ENCODE measurements around the gene SCPEP1.
"Not testable (repeated sequence)": the region's sequence is repeated elsewhere in the genome, so short reads cannot be mapped to it uniquely, and the experiment has no call there.

SCPEP1 gene

DNA sequence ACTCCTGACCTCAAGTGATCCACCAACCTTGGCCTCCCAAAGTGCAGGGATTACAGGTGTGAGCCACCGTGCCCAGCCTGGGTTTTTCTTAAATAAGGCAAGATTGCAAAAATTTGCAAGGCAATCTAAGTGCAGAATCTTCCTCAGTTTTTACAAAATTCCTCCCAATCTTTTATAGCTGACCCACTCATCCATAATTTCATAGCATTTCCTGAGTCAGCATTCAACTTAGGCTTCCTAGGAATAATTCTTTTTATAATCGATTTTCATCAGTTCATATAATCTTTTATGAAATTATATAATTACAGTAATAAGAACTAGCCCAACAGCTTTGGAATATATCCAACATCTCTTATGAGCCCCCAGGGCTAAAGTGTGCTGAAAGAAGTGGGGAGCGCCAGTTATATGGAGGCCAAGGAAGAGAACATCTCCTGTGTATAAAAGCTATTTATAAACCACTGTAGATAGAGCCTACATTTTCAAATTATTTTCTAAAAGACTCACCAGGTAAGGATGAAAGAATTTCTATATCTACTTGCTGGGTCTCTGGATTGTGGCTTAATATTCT lies 31.9 kb upstream of the SCPEP1 start:
- TF ChIP-seq CTCF (IDR thresholded peaks at IDR 0.05; ENCODE audit: low read depth, low read length): no peak
- H3K4me3 ChIP-seq (ENCODE audit: low read depth, low read length): no peak overlapping the region

DNA sequence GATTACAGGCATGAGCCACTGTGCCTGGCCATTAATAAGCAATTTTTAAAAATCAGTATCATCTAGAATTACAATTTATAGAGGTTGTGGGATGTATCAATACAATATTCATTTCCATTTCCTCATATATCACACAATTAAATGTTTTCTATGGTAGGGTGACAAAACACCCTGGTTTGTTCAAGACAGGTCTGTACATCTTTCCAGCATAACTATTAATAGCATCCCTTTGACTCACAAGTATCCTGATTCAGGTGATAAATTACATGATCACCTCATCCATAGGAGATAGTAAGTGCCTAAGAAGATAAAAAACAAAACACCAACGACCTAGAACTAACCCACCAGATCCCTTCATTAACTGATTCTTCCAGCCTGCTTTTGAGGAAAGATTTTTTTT lies 30.2 kb upstream of the SCPEP1 start:
- no peak overlapping the region for H3K4me3 ChIP-seq (ENCODE audit: low read depth, low read length)
- no peak for TF ChIP-seq CTCF (IDR thresholded peaks at IDR 0.05; ENCODE audit: low read depth, low read length)

GRCh38 chr17:56948491-56948890 lies 29.4 kb upstream of the SCPEP1 start:
- TF ChIP-seq CTCF (IDR thresholded peaks at IDR 0.05; ENCODE audit: low read depth, low read length): no peak

GRCh38 chr17:56949595-56949994 lies 28.3 kb upstream of the SCPEP1 start:
- no peak overlapping the region for H3K4me3 ChIP-seq (ENCODE audit: low read depth, low read length)
- TF ChIP-seq CTCF (IDR thresholded peaks at IDR 0.05; ENCODE audit: low read depth, low read length): no peak

More at GRCh38 chr17:56948491-56948890, 29.4 kb upstream of the SCPEP1 start:
- H3K4me3 ChIP-seq (ENCODE audit: low read depth, low read length): no peak overlapping the region

DNA sequence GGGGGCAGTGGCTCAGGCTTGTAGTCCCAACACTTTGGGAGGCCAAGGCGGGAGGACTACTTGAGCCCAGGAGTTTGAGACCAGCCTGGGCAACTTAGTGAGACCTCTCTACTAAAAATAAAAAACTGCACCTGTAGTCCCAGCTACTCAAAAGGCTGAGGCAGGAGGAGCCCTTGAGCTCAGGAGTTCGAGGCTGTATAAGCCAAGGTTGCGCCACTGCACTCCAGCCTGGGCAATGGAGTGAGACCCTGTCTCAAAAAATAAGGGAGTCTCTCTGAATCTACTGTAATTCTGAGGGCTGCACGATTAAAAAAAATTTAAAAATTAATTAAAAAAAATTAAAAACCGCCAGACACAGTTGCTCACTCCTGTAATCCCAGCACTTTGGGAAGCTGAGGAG lies 20.9 kb upstream of the SCPEP1 start:
- TF ChIP-seq CTCF (IDR thresholded peaks at IDR 0.05; ENCODE audit: low read depth, low read length): no peak
- H3K4me3 ChIP-seq (ENCODE audit: low read depth, low read length): no peak overlapping the region

DNA sequence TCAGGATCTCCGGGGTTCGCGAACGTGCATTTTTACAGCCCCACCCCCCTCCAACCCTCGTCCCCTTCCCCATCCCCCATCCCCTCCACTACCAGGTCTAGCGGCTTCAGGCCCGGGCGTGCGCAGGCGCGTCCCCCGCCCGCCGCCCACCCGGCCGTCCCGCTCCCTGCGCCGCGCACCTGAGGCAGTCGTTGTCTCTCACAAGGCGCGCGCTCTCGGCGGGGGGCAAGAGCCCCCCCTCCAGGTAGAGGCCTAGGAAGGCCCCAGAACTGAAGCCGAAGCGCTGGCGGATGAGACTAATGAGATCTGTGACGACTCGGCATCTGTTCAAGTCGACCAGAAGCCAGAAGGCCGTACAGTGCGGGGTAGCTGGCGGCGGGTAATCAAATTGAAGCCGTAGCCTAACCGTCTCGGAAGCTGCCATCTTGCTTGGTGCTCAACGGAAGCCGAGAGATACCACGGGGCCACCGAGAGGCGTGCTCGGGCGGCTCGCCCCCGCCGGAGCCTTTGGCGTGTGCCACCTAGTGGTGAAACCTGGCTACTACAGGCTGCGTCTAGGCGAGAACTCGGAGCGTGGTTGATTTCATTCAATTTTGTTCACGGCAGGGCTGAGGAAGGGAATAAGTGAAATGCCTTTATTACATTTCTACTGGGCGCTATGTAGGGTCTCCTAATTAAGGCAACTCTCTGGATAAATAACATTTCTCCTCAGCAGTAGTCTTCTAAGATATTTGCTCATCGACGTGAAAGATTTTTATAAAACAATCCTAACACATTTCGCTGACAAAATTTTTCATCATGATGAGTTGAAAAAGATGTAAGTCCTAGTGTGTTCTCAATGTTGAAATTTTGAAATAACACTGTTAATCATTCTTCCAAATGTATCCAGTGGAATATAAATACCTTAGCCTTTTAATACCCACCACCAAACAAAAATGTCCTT lies 17.1 kb upstream of the SCPEP1 start, which contains the start of gene COIL:
Gene COIL, minus strand, starts transcription at position 455 of the 943 bp plus-strand sequence. Its CDS starts 31 bp downstream, at position 424.
- TF ChIP-seq CTCF (IDR thresholded peaks at IDR 0.05; ENCODE audit: low read depth, low read length): peak; percentile 96
- H3K4me3 ChIP-seq (ENCODE audit: low read depth, low read length): peak within 1 kb of the TSS; percentile 68

GRCh38 chr17:56965241-56965640 lies 12.7 kb upstream of the SCPEP1 start:
- not testable (repeated sequence) for H3K4me3 ChIP-seq (ENCODE audit: low read depth, low read length)

- not testable (repeated sequence) for H3K4me3 ChIP-seq (ENCODE audit: low read depth, low read length)
Observed at GRCh38 chr17:56965681-56966080, 12.2 kb upstream of the SCPEP1 start.

All from WI38 (cell line).